ENCODE results near the gene ACTL7A. TPM values are rescaled to one million over a fixed set of nuclear protein-coding genes. Genes with fewer than 3 reads are reported as not detected.

The ACTL7A gene
- total RNA-seq, 1 donor from 2014 or later = not detected

GRCh38 chr9:108910914-108911313, 48.8 kb downstream of the ACTL7A start:
- ATAC-seq (peak; percentile 25), DNase-seq (ENCODE audit: low spot score) (no peak)

GRCh38 chr9:108911820-108912219, 49.8 kb downstream of the ACTL7A start:
- no peak for DNase-seq (ENCODE audit: low spot score)
- ATAC-seq = no peak

Other genes with a start within 250 kb of the ACTL7A start
- not detected for gene ACTL7B, start 6.3 kb upstream of the ACTL7A start, total RNA-seq
- 10.4 TPM for gene ELP1, start 71.9 kb downstream of the ACTL7A start, total RNA-seq
- gene ABITRAM, start 72.1 kb downstream of the ACTL7A start, total RNA-seq = 6.1 TPM
- gene CTNNAL1, start 151.2 kb downstream of the ACTL7A start, total RNA-seq = 11.0 TPM